PC-3 (cell line): ENCODE results near the gene MYLK4.

Source experiments
- EZH2 ChIP-seq: fragments of 300-600 bp; sonication (generic); IDR thresholded peaks from one replicate; pipeline ENCODE4 v1.6.1; 2017; ENCODE audit warnings: antibody characterized with exemption, mild to moderate bottlenecking, low read length; ENCODE audit not compliant: unreplicated experiment
- TF ChIP-seq, protein P1 (sequence below): fragments of 300-600 bp; sonication (generic); conservative IDR thresholded peaks from 2 replicates; pipeline ENCODE4 v1.5.1; 2017; ENCODE audit warnings: antibody characterized with exemption, low read depth, mild to moderate bottlenecking, low read length

DNA sequence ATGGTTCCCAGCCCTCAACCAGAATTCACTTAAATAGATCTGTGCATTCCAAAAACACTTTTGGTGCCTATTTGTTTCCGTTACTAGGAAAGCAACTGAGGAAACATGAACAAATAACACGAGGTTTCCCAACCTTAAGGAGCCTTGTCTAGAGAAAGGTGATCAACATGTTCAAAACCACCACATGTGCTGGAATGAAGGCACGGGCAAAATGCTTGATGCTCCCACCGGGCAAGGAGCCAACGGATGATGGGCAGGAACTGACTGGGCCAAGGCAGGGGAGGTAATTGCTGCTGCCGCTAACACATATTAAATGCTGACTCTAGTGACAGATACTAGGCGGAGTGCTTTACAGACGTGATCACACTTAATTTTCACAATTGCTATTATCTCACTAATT, 2.5 kb downstream of the MYLK4 start:
- TF ChIP-seq, protein P1, sequence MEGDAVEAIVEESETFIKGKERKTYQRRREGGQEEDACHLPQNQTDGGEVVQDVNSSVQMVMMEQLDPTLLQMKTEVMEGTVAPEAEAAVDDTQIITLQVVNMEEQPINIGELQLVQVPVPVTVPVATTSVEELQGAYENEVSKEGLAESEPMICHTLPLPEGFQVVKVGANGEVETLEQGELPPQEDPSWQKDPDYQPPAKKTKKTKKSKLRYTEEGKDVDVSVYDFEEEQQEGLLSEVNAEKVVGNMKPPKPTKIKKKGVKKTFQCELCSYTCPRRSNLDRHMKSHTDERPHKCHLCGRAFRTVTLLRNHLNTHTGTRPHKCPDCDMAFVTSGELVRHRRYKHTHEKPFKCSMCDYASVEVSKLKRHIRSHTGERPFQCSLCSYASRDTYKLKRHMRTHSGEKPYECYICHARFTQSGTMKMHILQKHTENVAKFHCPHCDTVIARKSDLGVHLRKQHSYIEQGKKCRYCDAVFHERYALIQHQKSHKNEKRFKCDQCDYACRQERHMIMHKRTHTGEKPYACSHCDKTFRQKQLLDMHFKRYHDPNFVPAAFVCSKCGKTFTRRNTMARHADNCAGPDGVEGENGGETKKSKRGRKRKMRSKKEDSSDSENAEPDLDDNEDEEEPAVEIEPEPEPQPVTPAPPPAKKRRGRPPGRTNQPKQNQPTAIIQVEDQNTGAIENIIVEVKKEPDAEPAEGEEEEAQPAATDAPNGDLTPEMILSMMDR, result no peak
- no peak for TF ChIP-seq EZH2
